A673 (cell line): ENCODE measurements around the gene HLA-DRB1.

Experiments used
- EZH2 ChIP-seq: fragments of 200-600 bp; sonication (generic); IDR thresholded peaks from 2 replicates; pipeline ENCODE4 v1.6.1; 2017; ENCODE audit warnings: borderline replicate concordance, low read depth, mild to moderate bottlenecking, mixed read lengths, antibody characterized with exemption, low read length; ENCODE audit not compliant: poor library complexity, severe bottlenecking
- TF ChIP-seq, protein P1 (sequence below): fragments of 300-800, 200-600 bp; sonication (generic); conservative IDR thresholded peaks from 2 replicates; pipeline ENCODE4 v1.5.1; 2017; ENCODE audit warnings: low read depth, mild to moderate bottlenecking, antibody characterized with exemption, low read length, moderate library complexity, mixed read lengths

DNA sequence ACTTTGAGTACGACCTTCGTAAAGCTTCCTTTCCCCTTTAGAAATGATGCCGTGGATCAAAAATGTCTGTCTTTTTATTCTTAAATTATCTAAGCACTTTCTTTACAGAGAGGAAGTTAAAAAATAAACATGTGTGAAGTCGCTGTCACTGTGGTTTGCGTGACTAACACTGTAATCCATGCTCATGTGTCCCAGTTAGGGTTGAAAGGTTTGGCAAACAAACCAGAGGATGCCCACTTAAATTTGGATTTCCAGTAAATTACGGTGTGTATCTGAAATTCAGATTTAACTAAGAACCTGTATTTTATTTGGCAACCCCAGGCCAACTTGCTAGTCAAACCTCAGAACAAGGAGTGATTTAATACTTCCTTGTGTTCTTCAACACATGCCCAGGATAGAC lies 21.1 kb downstream of the HLA-DRB1 start:
- TF ChIP-seq, protein P1, sequence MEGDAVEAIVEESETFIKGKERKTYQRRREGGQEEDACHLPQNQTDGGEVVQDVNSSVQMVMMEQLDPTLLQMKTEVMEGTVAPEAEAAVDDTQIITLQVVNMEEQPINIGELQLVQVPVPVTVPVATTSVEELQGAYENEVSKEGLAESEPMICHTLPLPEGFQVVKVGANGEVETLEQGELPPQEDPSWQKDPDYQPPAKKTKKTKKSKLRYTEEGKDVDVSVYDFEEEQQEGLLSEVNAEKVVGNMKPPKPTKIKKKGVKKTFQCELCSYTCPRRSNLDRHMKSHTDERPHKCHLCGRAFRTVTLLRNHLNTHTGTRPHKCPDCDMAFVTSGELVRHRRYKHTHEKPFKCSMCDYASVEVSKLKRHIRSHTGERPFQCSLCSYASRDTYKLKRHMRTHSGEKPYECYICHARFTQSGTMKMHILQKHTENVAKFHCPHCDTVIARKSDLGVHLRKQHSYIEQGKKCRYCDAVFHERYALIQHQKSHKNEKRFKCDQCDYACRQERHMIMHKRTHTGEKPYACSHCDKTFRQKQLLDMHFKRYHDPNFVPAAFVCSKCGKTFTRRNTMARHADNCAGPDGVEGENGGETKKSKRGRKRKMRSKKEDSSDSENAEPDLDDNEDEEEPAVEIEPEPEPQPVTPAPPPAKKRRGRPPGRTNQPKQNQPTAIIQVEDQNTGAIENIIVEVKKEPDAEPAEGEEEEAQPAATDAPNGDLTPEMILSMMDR: no peak
- TF ChIP-seq EZH2: no peak
